Cortex of kidney (tissue), 1 donor: ENCODE data around the gene D2HGDH.
"Not testable (repeated sequence)": the region's sequence is repeated elsewhere in the genome, so short reads cannot be mapped to it uniquely, and the experiment has no call there.

ENCODE experiments used
- DNase-seq: peaks from one replicate; lab custom pipeline; 2025; lab: John Stamatoyannopoulos, UW

D2HGDH gene

DNA sequence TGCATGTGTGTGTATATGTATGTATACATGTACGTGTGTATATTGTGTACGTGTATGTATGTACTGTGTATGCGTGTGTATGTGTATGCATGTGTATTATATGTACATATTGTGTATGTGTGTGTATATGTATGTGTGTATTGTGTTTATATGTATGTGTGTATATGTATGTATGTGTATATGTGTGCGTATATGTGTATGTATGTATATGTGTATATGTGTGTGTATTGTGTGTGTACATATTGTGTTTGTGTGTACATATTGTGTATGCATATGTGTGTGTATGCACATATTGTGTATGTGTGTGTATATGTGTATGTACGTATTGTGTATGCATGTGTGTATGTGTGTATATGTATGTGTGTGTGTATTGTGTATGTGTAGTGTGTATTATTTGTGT, 59.0 kb downstream of the D2HGDH start:
- no peak for DNase-seq

GRCh38 chr2:241794250-241794823, 59.9 kb downstream of the D2HGDH start:
- DNase-seq, result no peak

- DNase-seq, result no peak
Measured at GRCh38 chr2:241795021-241795999, 60.9 kb downstream of the D2HGDH start.

- no peak for DNase-seq
Measured at GRCh38 chr2:241796209-241796608, 61.8 kb downstream of the D2HGDH start.

GRCh38 chr2:241796610-241797138, 62.2 kb downstream of the D2HGDH start:
- no peak for DNase-seq

DNA sequence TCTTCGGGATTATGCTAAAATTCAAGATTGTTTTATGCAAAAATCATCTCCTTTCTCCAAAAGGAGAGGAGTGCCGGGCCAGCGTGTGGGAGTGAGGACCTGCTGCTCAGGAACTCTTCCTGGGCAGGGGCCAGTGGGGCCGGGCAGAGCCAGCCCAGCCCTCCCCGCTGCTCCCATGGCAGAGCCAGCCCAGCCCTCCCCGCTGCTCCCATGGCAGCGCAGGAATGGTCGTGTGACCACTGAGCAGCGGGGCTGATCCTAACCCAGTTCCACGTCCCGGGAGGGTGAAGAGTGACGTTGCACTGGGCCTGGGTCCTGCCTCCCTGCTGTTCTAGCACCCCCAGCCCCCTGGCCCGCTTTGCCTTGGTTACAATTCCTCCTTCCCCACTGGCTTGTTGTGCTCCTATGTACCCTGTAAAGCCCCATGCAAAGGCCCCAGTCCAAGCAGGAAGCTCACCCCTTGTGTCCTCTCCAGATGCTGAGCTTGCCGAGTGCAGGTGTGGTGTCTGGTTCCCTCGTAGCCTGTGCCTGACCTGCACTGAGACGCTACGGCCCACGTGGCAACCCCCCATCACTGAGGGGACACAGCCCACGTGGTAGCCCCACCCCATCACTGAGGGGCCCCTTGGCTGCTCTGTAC, 63.1 kb downstream of the D2HGDH start:
- DNase-seq, result no peak

- no peak for DNase-seq
Measured at GRCh38 chr2:241798081-241798630, 63.7 kb downstream of the D2HGDH start.

GRCh38 chr2:241798631-241799521, 64.4 kb downstream of the D2HGDH start:
- no peak for DNase-seq

DNA sequence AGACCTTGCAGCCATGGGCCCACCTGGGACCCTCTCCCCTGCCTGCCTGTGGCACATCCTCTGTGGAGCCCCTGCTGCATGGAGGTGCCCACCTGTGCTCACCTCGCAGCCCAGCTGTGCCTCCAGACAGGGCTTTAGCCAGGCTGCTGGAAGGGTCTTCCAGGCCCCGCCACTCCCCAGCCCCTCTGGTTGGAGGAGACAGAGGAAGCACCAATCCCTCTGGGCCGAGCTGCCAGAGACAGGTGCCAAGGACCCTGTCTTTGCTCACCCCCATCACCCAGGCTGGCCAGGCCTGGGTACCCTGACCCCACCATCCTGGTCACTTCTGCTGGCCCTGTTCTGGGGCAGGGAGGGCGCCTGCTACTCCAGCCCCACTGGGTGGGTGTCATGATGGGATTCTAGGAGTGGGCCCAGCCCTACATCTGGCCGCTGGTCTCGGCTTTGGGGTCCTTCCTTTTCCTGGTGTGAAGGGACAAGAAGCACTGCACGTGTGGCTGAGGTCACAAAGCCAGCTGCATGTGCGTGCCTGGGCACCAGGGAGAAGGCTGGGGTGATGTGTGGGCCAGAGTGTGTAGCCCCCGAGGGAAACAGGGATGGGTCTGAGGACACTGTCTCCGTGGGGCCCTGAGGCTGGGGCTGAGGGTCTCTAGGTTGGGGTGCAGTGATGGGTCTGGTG, 65.2 kb downstream of the D2HGDH start:
- no peak for DNase-seq

DNA sequence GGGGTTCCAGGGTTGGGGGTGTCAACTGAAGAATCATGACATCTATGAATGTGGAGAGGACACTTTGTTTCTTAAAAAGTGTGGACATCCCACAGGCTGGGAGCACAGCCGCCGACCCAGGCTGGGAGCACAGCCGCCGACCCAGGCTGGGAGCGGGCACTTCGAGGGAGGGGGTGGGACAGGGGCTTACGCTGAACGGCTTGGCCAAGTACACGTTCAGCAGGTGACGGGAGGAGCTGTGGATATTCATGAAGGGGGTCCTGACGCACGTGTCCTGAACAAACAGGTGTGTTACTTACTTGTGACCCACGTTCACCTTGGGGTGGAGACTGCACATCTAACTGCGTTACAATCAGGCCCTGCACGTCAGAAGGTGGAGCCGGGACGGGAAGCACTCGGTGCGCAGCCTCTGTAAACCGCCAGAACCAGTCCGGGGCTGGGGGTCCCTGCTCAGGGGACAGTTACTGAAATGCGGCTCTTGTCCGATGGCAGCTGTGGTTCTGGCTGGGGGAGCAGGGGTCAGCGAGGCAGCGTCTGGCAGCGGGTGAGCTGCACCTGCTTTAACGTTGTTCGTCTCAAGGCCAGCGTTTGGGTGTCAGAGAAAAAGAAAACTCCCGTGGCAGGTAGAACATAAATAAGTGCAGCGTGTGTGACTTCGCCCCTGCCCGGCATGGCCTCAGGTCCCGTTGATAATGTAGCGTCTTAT, 65.9 kb downstream of the D2HGDH start:
- DNase-seq, result not testable (repeated sequence)

GRCh38 chr2:241801611-241802420, 67.4 kb downstream of the D2HGDH start:
- DNase-seq, result no peak

DNA sequence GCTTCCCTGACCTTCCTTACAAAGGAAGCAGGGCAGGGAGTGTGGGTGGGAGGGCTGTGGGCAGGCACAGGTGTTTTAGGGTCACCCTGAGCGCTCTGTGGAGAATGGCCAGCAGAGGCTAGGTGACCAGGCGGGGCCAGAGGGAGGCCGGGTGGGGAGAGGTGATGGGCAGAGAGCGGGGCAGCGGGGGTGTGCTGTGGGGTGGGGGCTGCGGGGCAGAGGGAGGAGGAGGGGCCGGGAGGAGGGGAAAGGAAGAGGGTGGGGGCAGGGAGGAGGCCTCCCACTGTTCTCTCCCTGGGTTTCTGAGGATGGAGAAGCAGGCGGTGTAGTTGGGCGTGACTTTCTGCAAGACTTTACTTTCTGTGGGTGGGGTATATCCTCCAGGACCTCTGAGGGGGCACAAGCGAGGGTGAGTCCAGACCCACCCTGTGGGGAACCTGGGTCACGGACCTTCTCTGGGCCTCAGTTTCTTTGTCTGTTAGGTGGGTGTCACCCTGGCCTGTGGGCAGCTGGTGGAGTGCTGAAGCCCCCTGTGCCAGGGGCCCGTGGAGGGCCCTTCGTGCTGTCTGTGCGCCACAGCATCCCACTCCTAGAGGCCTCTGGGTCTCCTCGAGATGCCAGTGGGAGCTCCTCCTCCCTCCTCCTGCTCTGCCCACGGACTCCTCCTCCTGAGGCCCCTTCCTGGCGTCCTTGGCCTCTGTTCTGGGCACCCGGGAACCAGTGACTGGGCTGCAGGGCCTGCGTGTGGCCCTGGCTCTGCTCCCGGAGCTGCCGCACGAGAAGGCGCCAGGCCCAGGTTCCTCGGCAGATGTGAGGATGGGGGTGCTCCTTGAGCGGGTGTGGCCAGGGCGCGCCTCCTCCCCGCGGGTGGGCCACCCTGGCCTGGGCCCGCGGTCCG, 68.2 kb downstream of the D2HGDH start:
- no peak for DNase-seq

DNA sequence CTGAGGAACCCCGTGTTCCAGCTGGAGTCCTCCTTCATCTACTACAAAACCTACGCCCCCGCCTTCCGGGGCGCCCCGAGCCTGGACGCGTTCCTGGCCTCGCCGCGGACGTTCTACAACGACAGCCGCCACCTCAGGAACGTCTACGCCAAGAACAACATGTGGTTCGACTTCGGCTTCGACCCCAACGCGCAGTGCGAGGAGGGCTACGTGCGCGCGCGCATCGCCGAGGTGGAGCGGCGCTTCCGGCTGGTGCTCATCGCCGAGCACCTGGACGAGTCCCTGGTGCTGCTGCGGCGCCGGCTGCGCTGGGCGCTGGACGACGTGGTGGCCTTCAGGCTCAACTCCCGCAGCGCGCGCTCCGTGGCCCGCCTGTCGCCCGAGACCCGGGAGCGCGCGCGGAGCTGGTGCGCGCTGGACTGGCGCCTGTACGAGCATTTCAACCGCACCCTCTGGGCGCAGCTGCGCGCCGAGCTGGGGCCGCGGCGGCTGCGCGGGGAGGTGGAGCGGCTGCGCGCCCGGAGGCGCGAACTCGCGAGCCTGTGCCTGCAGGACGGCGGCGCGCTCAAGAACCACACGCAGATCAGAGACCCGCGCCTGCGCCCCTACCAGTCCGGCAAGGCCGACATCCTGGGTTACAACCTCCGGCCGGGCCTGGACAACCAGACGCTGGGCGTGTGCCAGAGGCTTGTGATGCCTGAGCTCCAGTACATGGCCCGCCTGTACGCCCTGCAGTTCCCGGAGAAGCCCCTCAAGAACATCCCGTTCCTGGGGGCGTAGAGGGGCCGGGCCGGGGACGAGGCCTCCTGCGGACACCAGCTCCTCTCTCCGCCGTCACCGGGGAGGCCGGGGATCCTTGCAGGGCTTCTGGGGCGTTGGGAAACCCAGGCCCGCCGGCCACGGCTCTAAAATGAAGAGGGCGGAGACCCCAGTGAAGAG, 69.2 kb downstream of the D2HGDH start:
- DNase-seq, result no peak

GRCh38 chr2:241804326-241805229, 70.1 kb downstream of the D2HGDH start:
- DNase-seq, result no peak

GRCh38 chr2:241806217-241806616, 71.8 kb downstream of the D2HGDH start:
- DNase-seq, result not testable (repeated sequence)
